DOHH2 (cell line): ENCODE results near the gene LENG8.
"Not testable (repeated sequence)": the region's sequence is repeated elsewhere in the genome, so short reads cannot be mapped to it uniquely, and the experiment has no call there.

Experiments used
- EZH2phosphoT487 ChIP-seq: fragments of 200-600 bp; sonication (generic); IDR thresholded peaks from 2 replicates; pipeline ENCODE4 v1.6.1; 2017; ENCODE audit warnings: borderline replicate concordance, mild to moderate bottlenecking, antibody characterized with exemption, low read length, moderate library complexity, mixed read lengths
- TF ChIP-seq, protein P1 (sequence below): fragments of 200-600 bp; sonication (generic); IDR thresholded peaks from one replicate; pipeline ENCODE4 v1.5.1; 2014; ENCODE audit warnings: antibody characterized with exemption, mild to moderate bottlenecking, low read depth, low read length; ENCODE audit not compliant: poor library complexity, severe bottlenecking

DNA sequence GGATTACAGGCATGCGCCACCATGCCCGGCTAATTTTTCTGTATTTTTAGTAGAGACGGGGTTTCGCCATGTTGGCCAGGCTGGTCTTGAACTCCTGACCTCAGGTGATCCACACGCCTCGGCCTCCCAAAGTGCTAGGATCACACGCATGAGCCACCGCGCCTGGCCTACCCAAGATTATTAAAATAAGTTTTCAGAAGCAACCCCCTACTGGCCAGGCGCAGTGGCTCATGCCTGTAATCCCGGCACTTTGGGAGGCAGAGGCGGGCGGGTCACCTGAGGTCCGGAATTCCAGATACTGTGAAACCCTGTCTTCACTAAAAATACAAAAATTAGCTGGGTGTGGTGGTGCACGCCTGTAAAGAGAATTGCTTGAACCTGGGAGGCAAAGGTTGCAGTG, 2.6 kb upstream of the LENG8 start:
- TF ChIP-seq, protein P1, sequence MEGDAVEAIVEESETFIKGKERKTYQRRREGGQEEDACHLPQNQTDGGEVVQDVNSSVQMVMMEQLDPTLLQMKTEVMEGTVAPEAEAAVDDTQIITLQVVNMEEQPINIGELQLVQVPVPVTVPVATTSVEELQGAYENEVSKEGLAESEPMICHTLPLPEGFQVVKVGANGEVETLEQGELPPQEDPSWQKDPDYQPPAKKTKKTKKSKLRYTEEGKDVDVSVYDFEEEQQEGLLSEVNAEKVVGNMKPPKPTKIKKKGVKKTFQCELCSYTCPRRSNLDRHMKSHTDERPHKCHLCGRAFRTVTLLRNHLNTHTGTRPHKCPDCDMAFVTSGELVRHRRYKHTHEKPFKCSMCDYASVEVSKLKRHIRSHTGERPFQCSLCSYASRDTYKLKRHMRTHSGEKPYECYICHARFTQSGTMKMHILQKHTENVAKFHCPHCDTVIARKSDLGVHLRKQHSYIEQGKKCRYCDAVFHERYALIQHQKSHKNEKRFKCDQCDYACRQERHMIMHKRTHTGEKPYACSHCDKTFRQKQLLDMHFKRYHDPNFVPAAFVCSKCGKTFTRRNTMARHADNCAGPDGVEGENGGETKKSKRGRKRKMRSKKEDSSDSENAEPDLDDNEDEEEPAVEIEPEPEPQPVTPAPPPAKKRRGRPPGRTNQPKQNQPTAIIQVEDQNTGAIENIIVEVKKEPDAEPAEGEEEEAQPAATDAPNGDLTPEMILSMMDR: not testable (repeated sequence)
- TF ChIP-seq EZH2phosphoT487: not testable (repeated sequence)
